GM21529 (cell line): ENCODE data around the gene NECAB2.

Source experiments
- ATAC-seq: cut with Tn5 transposase; IDR thresholded peaks from one replicate; pipeline ENCODE4 v1.9.1; 2021; ENCODE audit not compliant: unreplicated experiment

NECAB2 gene

GRCh38 chr16:84018710-84019109 lies 50.7 kb downstream of the NECAB2 start:
- no peak for ATAC-seq

GRCh38 chr16:84020353-84020752 lies 52.3 kb downstream of the NECAB2 start:
- ATAC-seq: no peak

GRCh38 chr16:84021488-84021887 lies 53.4 kb downstream of the NECAB2 start:
- ATAC-seq: no peak

GRCh38 chr16:84022644-84023043 lies 54.6 kb downstream of the NECAB2 start:
- ATAC-seq: no peak

GRCh38 chr16:84024854-84025253 lies 56.8 kb downstream of the NECAB2 start:
- no peak for ATAC-seq

- no peak for ATAC-seq
These were observed 58.6 kb downstream of the NECAB2 start for GRCh38 chr16:84026606-84027005.

- ATAC-seq: no peak
These were observed 59.6 kb downstream of the NECAB2 start for GRCh38 chr16:84027625-84028024.

GRCh38 chr16:84029297-84030047 lies 61.4 kb downstream of the NECAB2 start:
- no peak for ATAC-seq

GRCh38 chr16:84031556-84031955 lies 63.5 kb downstream of the NECAB2 start:
- ATAC-seq: no peak

GRCh38 chr16:84032458-84033178 lies 64.6 kb downstream of the NECAB2 start:
- no peak for ATAC-seq

GRCh38 chr16:84033251-84034195 lies 65.5 kb downstream of the NECAB2 start:
- no peak for ATAC-seq

- ATAC-seq: no peak
These were observed 66.5 kb downstream of the NECAB2 start for GRCh38 chr16:84034516-84034915.

- no peak for ATAC-seq
These were observed 68.1 kb downstream of the NECAB2 start for GRCh38 chr16:84036131-84036530.

GRCh38 chr16:84036982-84037425 lies 69.0 kb downstream of the NECAB2 start:
- no peak for ATAC-seq

- ATAC-seq: no peak
These were observed 70.4 kb downstream of the NECAB2 start for GRCh38 chr16:84038469-84038868.

- ATAC-seq: no peak
These were observed 71.7 kb downstream of the NECAB2 start for GRCh38 chr16:84039696-84040095.

GRCh38 chr16:84040226-84040822 lies 72.3 kb downstream of the NECAB2 start:
- ATAC-seq: no peak

- ATAC-seq: no peak
These were observed 73.1 kb downstream of the NECAB2 start for GRCh38 chr16:84040823-84041820.

GRCh38 chr16:84041881-84042280 lies 73.8 kb downstream of the NECAB2 start:
- ATAC-seq: no peak
